H1 (cell line): ENCODE measurements around the gene PPA1. TPM values are rescaled to one million over a fixed set of nuclear protein-coding genes. Genes with fewer than 3 reads are reported as not detected.

ENCODE experiments used
- CTCF ChIA-PET: fragments of 300-600 bp; sonication (Branson Sonifier 250); formaldehyde crosslinking; loops from one replicate; lab custom pipeline; 2021; ENCODE audit not compliant: partially characterized antibody; lab: Charles Lee
- POLR2A ChIA-PET: fragments of 300-600 bp; sonication (Branson Sonifier 250); formaldehyde crosslinking; loops from one replicate; lab custom pipeline; 2021; ENCODE audit warnings: inconsistent platforms; ENCODE audit not compliant: partially characterized antibody; lab: Charles Lee
- DNase-seq, 2 experiments: peaks; one replicate each; pipeline versions ENCODE4 v3.0.0 to v3.0.0-alpha.2; 2010 to 2022; ENCODE audit warnings: low spot score in 2 of 2, low read depth in 1 of 2, mixed read lengths in 1 of 2
- FAIRE-seq: peaks from 2 replicates; lab custom pipeline; 2011; peaks lifted over from hg19 to GRCh38; lab: Jason Lieb, UNC
- H2AFZ ChIP-seq: 2 replicates; pipeline ENCODE4 v1.8.1; 2012; ENCODE audit warnings: low read length, inconsistent platforms
- H2AK5ac ChIP-seq: 2 replicates; pipeline ENCODE4 v1.6.1; 2013; ENCODE audit warnings: low read depth, low read length
- H2BK120ac ChIP-seq: replicated peaks from 2 replicates; pipeline ENCODE3; 2013; ENCODE audit warnings: low read depth, low read length, inconsistent platforms
- H2BK12ac ChIP-seq: 2 replicates; pipeline ENCODE4 v1.6.1; 2013; ENCODE audit warnings: low read depth, low read length
- H2BK15ac ChIP-seq: 2 replicates; pipeline ENCODE4 v1.6.1; 2013; ENCODE audit warnings: low read length
- H2BK20ac ChIP-seq: 2 replicates; pipeline ENCODE4 v1.6.1; 2013; ENCODE audit warnings: low read length
- H2BK5ac ChIP-seq: 2 replicates; pipeline ENCODE4 v1.6.1; 2013; ENCODE audit warnings: low read depth, low read length
- H3K14ac ChIP-seq: 2 replicates; pipeline ENCODE4 v1.6.1; 2013; ENCODE audit warnings: inconsistent platforms; ENCODE audit not compliant: insufficient read length
- H3K18ac ChIP-seq: 2 replicates; pipeline ENCODE4 v1.6.1; 2013; ENCODE audit warnings: low read length; ENCODE audit errors: extremely low read depth
- H3K23ac ChIP-seq: 2 replicates; pipeline ENCODE4 v1.6.1; 2013; ENCODE audit warnings: inconsistent platforms; ENCODE audit not compliant: insufficient read length
- H3K23me2 ChIP-seq: 2 replicates; pipeline ENCODE4 v1.6.1; 2013; ENCODE audit warnings: low read depth, low read length
- H3K27ac ChIP-seq: 2 replicates; pipeline ENCODE4 v1.6.1; 2011; ENCODE audit warnings: low read depth, low read length, inconsistent platforms
- H3K27me3 ChIP-seq, 4 experiments: replicated peaks in 1 of 4; 1 replicate in 1 of 4; 2 replicates in 3 of 4; pipeline versions ENCODE4 v1.6.1 to v1.8.1; 2011 to 2013; ENCODE audit warnings: low read length in 3 of 4, mild to moderate bottlenecking in 3 of 4, inconsistent platforms in 2 of 4, mixed read lengths in 2 of 4, moderate library complexity in 1 of 4; ENCODE audit not compliant: control insufficient read depth in 3 of 4, insufficient read depth in 3 of 4; ENCODE audit errors: extremely low read depth in 1 of 4
- H3K36me3 ChIP-seq, 4 experiments: 2 replicates each; pipeline versions ENCODE4 v1.6.1 to v1.8.1; 2011 to 2013; ENCODE audit warnings: mild to moderate bottlenecking in 4 of 4, low read length in 3 of 4, moderate library complexity in 2 of 4, control low read depth in 1 of 4, inconsistent platforms in 1 of 4; ENCODE audit not compliant: insufficient read depth in 4 of 4, control insufficient read depth in 2 of 4
- H3K4ac ChIP-seq: replicated peaks from 2 replicates; pipeline ENCODE3; 2013; ENCODE audit warnings: low read length, low read depth, mixed read lengths, inconsistent platforms; ENCODE audit not compliant: insufficient read length
- H3K4me1 ChIP-seq, 4 experiments: replicated peaks in 1 of 4; 1 replicate in 1 of 4; 2 replicates in 3 of 4; pipeline versions ENCODE4 v1.6.1 to v1.8.1; 2011 to 2013; ENCODE audit warnings: low read length in 3 of 4, inconsistent platforms in 2 of 4, mixed read lengths in 1 of 4; ENCODE audit not compliant: insufficient read depth in 4 of 4, control insufficient read depth in 3 of 4
- H3K4me2 ChIP-seq, 2 experiments: 2 replicates each; pipeline versions ENCODE4 v1.6.1 to v1.8.1; 2011 to 2013; ENCODE audit warnings: low read depth in 2 of 2, low read length in 2 of 2, control low read depth in 1 of 2, inconsistent platforms in 1 of 2, mild to moderate bottlenecking in 1 of 2; ENCODE audit not compliant: insufficient read depth in 1 of 2
- H3K4me3 ChIP-seq, 4 experiments: fragments of 200-600, 300-600 bp in 1 of 4; sonication (generic), shearing (Covaris generic), sonication (Bioruptor Twin) in 1 of 4; 2 replicates each; pipeline versions ENCODE4 v1.5.1 to v1.8.1; 2011 to 2016; ENCODE audit warnings: low read length in 4 of 4, low read depth in 3 of 4, control low read depth in 2 of 4, inconsistent platforms in 2 of 4, mild to moderate bottlenecking in 2 of 4, mixed read lengths in 1 of 4, moderate library complexity in 1 of 4; ENCODE audit not compliant: insufficient read depth in 2 of 4; ENCODE audit errors: extremely low read depth in 1 of 4
- H3K56ac ChIP-seq: replicated peaks from 2 replicates; pipeline ENCODE3; 2013; ENCODE audit warnings: low read depth, mild to moderate bottlenecking, mixed read lengths, low read length, inconsistent platforms; ENCODE audit not compliant: insufficient read length
- H3K79me1 ChIP-seq: 2 replicates; pipeline ENCODE4 v1.6.1; 2013; ENCODE audit warnings: low read depth, low read length, control low read depth
- H3K79me2 ChIP-seq, 2 experiments: 2 replicates each; pipeline versions ENCODE4 v1.6.1 to v1.8.1; 2012 to 2013; ENCODE audit warnings: low read length in 2 of 2, mild to moderate bottlenecking in 2 of 2, inconsistent platforms in 1 of 2; ENCODE audit not compliant: insufficient read depth in 2 of 2, control insufficient read depth in 1 of 2
- H3K9ac ChIP-seq, 4 experiments: replicated peaks in 1 of 4; 1 replicate in 1 of 4; 2 replicates in 3 of 4; pipeline versions ENCODE4 v1.6.1 to v1.8.1; 2011 to 2013; ENCODE audit warnings: low read depth in 3 of 4, low read length in 3 of 4, control low read depth in 2 of 4, mild to moderate bottlenecking in 2 of 4, moderate library complexity in 2 of 4, inconsistent platforms in 1 of 4; ENCODE audit errors: extremely low read depth in 1 of 4
- H3K9me3 ChIP-seq, 2 experiments: 2 replicates each; pipeline versions ENCODE4 v1.6.1 to v1.8.1; 2012 to 2013; ENCODE audit warnings: mild to moderate bottlenecking in 2 of 2, moderate library complexity in 2 of 2, control low read depth in 1 of 2, inconsistent platforms in 1 of 2, low read depth in 1 of 2, low read length in 1 of 2, mixed read lengths in 1 of 2; ENCODE audit not compliant: insufficient read depth in 2 of 2
- H4K20me1 ChIP-seq, 2 experiments: replicated peaks in 1 of 2; 2 replicates each; pipeline versions ENCODE3 to v1.8.1; 2011 to 2013; ENCODE audit warnings: inconsistent platforms in 2 of 2, low read length in 2 of 2, mild to moderate bottlenecking in 1 of 2; ENCODE audit not compliant: insufficient read depth in 2 of 2, control insufficient read depth in 1 of 2
- H4K5ac ChIP-seq: 2 replicates; pipeline ENCODE4 v1.6.1; 2013; ENCODE audit warnings: low read length, low read depth, mixed read lengths, inconsistent platforms; ENCODE audit not compliant: insufficient read length
- H4K8ac ChIP-seq: 2 replicates; pipeline ENCODE4 v1.8.0; 2013; ENCODE audit warnings: mild to moderate bottlenecking, moderate library complexity, low read length, inconsistent platforms; ENCODE audit not compliant: insufficient read depth; ENCODE audit errors: extremely low read depth
- H4K91ac ChIP-seq: replicated peaks from 2 replicates; pipeline ENCODE3; 2013; ENCODE audit warnings: low read length, mixed read lengths, inconsistent platforms; ENCODE audit not compliant: insufficient read length
- CEBPB ChIP-seq: IDR thresholded peaks from 2 replicates; pipeline ENCODE4 v1.6.1; 2012; ENCODE audit warnings: low read depth, low read length
- CTBP2 ChIP-seq: IDR thresholded peaks from 2 replicates; pipeline ENCODE4 v1.7.0; 2011; ENCODE audit warnings: borderline replicate concordance, mild to moderate bottlenecking, moderate library complexity, mixed read lengths, low read length; ENCODE audit not compliant: insufficient read depth, insufficient read length
- GTF2F1 ChIP-seq: IDR thresholded peaks from 2 replicates; pipeline ENCODE4 v1.6.1; 2012; ENCODE audit warnings: low read depth, low read length, improper control_type of control experiment, borderline replicate concordance
- NRF1 ChIP-seq: IDR thresholded peaks from 2 replicates; pipeline ENCODE4 v1.6.1; 2011; ENCODE audit warnings: mild to moderate bottlenecking, low read depth, low read length, improper control_type of control experiment
- POLR2A ChIP-seq, 2 experiments: IDR thresholded peaks; 1 replicate in 1 of 2; 2 replicates in 1 of 2; pipeline ENCODE4 v1.6.1; 2011; ENCODE audit warnings: low read depth in 2 of 2, low read length in 2 of 2, mild to moderate bottlenecking in 2 of 2; ENCODE audit errors: control extremely low read depth in 1 of 2
- POU5F1 ChIP-seq: IDR thresholded peaks from 2 replicates; pipeline ENCODE4 v1.6.1; 2011; ENCODE audit warnings: low read depth, mild to moderate bottlenecking, low read length, moderate library complexity
- RAD21 ChIP-seq, 2 experiments: IDR thresholded peaks in 1 of 2; conservative IDR thresholded peaks in 1 of 2; 2 replicates each; pipeline ENCODE4 v1.6.1; 2011; ENCODE audit warnings: low read depth in 2 of 2, low read length in 2 of 2, improper control_type of control experiment in 1 of 2, inconsistent platforms in 1 of 2, mild to moderate bottlenecking in 1 of 2, moderate library complexity in 1 of 2
- RXRA ChIP-seq: IDR thresholded peaks from 2 replicates; pipeline ENCODE4 v1.6.1; 2011; ENCODE audit warnings: low read depth, mild to moderate bottlenecking, low read length, moderate library complexity; ENCODE audit not compliant: insufficient read depth
- SIN3A ChIP-seq, 2 experiments: IDR thresholded peaks in 1 of 2; conservative IDR thresholded peaks in 1 of 2; 2 replicates each; pipeline ENCODE4 v1.6.1; 2011 to 2012; ENCODE audit warnings: low read length in 2 of 2, improper control_type of control experiment in 1 of 2, low read depth in 1 of 2, mild to moderate bottlenecking in 1 of 2
- SIRT6 ChIP-seq: IDR thresholded peaks from one replicate; pipeline ENCODE4 v1.7.1; 2012; ENCODE audit warnings: low read length, inconsistent platforms
- SUZ12 ChIP-seq: fragments of 200-600 bp; sonication (generic); IDR thresholded peaks from 2 replicates; pipeline ENCODE4 v1.6.1; 2012; ENCODE audit warnings: mild to moderate bottlenecking, inconsistent platforms, low read length, moderate library complexity, mixed read lengths
- TBP ChIP-seq: IDR thresholded peaks from 2 replicates; pipeline ENCODE4 v1.6.1; 2011; ENCODE audit warnings: low read depth, low read length, improper control_type of control experiment
- WGBS, 2 experiments: shearing (Covaris generic) in 1 of 2; methylation state at CpG; one replicate each; pipeline versions ENCODE4 v1.1.6 to v1.1.7; 2013 to 2015; ENCODE audit warnings: low lambda C conversion rate in 2 of 2, mixed read lengths in 2 of 2, inconsistent platforms in 1 of 2, low coverage in 1 of 2, missing lambda C conversion rate in 1 of 2; ENCODE audit not compliant: insufficient replicate concordance in 2 of 2, insufficient coverage in 1 of 2, insufficient read length in 1 of 2; ENCODE audit errors: extremely low coverage in 1 of 2, missing lambda C conversion rate in 1 of 2; 5-methylcytosine and 5-hydroxymethylcytosine counted together
- polyA plus RNA-seq, 7 experiments: library from polyadenylated mRNA; depleted of rRNA in 3 of 7; stranded (reverse) in 5 of 7; unstranded in 2 of 7; fragments of >200 nt in 5 of 7; fragments of 200-250 nt in 2 of 7; gene quantifications; 1 replicate in 5 of 7; 2 replicates in 1 of 7; 4 replicates in 1 of 7; pipeline versions ENCODE4 v1.2.1 to v1.2.3, GENCODE V29; 2011 to 2013; ENCODE audit warnings: missing spikeins in 2 of 7, mixed read lengths in 2 of 7
- total RNA-seq: library from RNA; stranded (reverse); fragmentation: NEBNext Ultra II Directional; extraction: Animal tissue kit (Norgen Biotek cat#: 25700); gene quantifications from 2 replicates; pipeline ENCODE4 v1.2.1, GENCODE V29; 2021
- TF ChIP-seq, protein P1 (sequence below): IDR thresholded peaks from 2 replicates; pipeline ENCODE4 v1.6.1; 2012; ENCODE audit warnings: inconsistent platforms

Gene PPA1
- total and polyA plus RNA-seq, 2 of the 8 experiments (the other 6 are each of a cell fraction or from before 2014, with no cell fraction given) = 77.0 to 191 TPM

DNA sequence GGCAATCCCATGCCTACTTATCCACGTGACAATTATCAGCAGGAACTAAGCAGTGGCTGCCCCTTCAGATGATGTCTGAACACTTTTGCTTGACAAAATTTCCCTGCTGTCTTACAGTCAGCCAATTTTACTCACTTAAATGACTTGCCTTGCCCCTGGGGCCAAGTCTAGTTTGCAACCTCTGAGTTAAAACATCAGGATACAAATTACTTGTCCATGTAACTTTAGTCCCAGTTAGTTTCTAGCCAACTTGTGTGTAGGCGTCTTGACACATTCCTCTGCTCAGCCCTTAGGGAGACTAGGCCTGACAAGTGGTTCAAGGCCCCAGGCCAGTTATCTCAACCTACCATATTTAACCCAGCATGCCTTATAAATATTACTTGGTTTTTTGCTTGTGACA is 75.1 kb downstream of the PPA1 start:
- Histone ChIP-seq H3K4me2 (no peak overlapping the region), H4K5ac (no peak overlapping the region), H4K8ac (no peak overlapping the region), H4K91ac (no peak overlapping the region), H3K56ac (no peak overlapping the region), H3K4me1 (peaks cover 0 to 2% (median under 1%) of the 10 kb centered on the region in 4 experiments; a peak in 1 of 7 replicates), H2BK12ac (no peak overlapping the region), H3K9me3 (no peaks in the 10 kb centered on the region), H3K9ac (no peak overlapping the region), H3K4ac (no peak overlapping the region), H3K14ac (no peak overlapping the region), H3K4me3 (no peak overlapping the region), H3K18ac (no peak overlapping the region), H3K36me3 (peaks cover 2 to 57% (median 23%) of the 10 kb centered on the region in 4 experiments; a peak in 7 of 8 replicates), H2AFZ (no peak overlapping the region), H2BK20ac (no peak overlapping the region), H4K20me1 (peaks cover 4 to 11% of the 10 kb centered on the region in 2 experiments), H2AK5ac (no peak overlapping the region), H3K79me1 (no peaks in the 10 kb centered on the region), H3K79me2 (peaks cover under 1 to 27% of the 10 kb centered on the region in 2 experiments; a peak in 2 of 4 replicates), H2BK5ac (no peak overlapping the region), H3K27ac (no peak overlapping the region), H3K23me2 (no peaks in the 10 kb centered on the region), H3K23ac (no peak overlapping the region), H3K27me3 (no peaks in the 10 kb centered on the region), H2BK15ac (no peak overlapping the region), H2BK120ac (no peak overlapping the region)
- WGBS, 2 experiments = 93% methylated on average over 2 of the region's 2 CpGs; no CpG with 5 or more reads in 1 of the 2 experiments
- POLR2A ChIA-PET = interaction anchor here (1.1 to 1.7 kb wide), 2 partner anchors 12 to 13 kb away, joined by 4 to 6 read pairs; partner anchors contain the start of genes SAR1A and TYSND1
- no peak for DNase-seq
- FAIRE-seq = no peak
- CTCF ChIA-PET = interaction anchor here (1.1 to 3.7 kb wide), 2 partner anchors 10 to 11 kb away, joined by 3 to 25 read pairs; partner anchors contain the start of gene TYSND1
- TF ChIP-seq, protein P1, sequence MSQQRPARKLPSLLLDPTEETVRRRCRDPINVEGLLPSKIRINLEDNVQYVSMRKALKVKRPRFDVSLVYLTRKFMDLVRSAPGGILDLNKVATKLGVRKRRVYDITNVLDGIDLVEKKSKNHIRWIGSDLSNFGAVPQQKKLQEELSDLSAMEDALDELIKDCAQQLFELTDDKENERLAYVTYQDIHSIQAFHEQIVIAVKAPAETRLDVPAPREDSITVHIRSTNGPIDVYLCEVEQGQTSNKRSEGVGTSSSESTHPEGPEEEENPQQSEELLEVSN = no peak
- TF ChIP-seq POU5F1 = no peak
- TF ChIP-seq SIN3A (conservative IDR thresholded peaks at IDR 0.05 in 1 of 2, IDR thresholded peaks at IDR 0.05 in 1 of 2; ENCODE audit: low read depth in 1 of 2, low read length in 2 of 2) = no peak
- TF ChIP-seq SUZ12 = no peak
- no peak for TF ChIP-seq SIRT6
- TF ChIP-seq CTBP2 = no peak
- TF ChIP-seq TBP = no peak
- TF ChIP-seq NRF1 = no peak
- no peak for TF ChIP-seq RAD21 (IDR thresholded peaks at IDR 0.05 in 1 of 2, conservative IDR thresholded peaks at IDR 0.05 in 1 of 2; ENCODE audit: low read depth in 2 of 2, low read length in 2 of 2)
- TF ChIP-seq GTF2F1 = no peak
- no peak for TF ChIP-seq CEBPB
- no peak for TF ChIP-seq POLR2A (IDR thresholded peaks at IDR 0.05; ENCODE audit: control extremely low read depth in 1 of 2, low read depth in 2 of 2, low read length in 2 of 2)
- no peak for TF ChIP-seq RXRA
